Ovary (tissue), 9 donors: Measurements from ENCODE around the gene JARID2. TPM values are rescaled to one million over a fixed set of nuclear protein-coding genes. Genes with fewer than 3 reads are reported as not detected.

Source experiments
- DNase-seq, 5 donors: peaks; one replicate each; pipeline ENCODE4 v3.0.0-alpha.2; 2019 to 2020
- H3K27ac ChIP-seq, 2 donors: fragments of 200-600 bp; one replicate each; pipeline versions ENCODE4 v1.5.1 to v1.8.0; 2019 to 2022
- H3K27me3 ChIP-seq: fragments of 200-600 bp; one replicate; pipeline ENCODE4 v1.8.0; 2022
- H3K36me3 ChIP-seq: fragments of 200-600 bp; sonication (generic); one replicate; pipeline ENCODE4 v1.5.1; 2019
- H3K4me1 ChIP-seq: one replicate; pipeline ENCODE4 v1.8.1; 2013; ENCODE audit warnings: mild to moderate bottlenecking, moderate library complexity; ENCODE audit not compliant: insufficient read depth
- H3K4me3 ChIP-seq: fragments of 200-600 bp; sonication (generic); one replicate; pipeline ENCODE4 v1.5.1; 2017
- H3K9me3 ChIP-seq, 2 donors: fragments of 200-600 bp in 1 of 2; sonication (generic) in 1 of 2; one replicate each; pipeline versions ENCODE4 v1.5.1 to v1.8.1; 2013 to 2019; ENCODE audit warnings: mild to moderate bottlenecking in 1 of 2, moderate library complexity in 1 of 2
- CTCF ChIP-seq, 3 donors: fragments of 450-650 bp in 2 of 3; fragments of 200-600 bp in 1 of 3; IDR thresholded peaks; one replicate each; pipeline versions ENCODE4 v1.5.1 to v1.8.0; 2016 to 2022; ENCODE audit warnings: antibody characterized with exemption in 3 of 3, mild to moderate bottlenecking in 1 of 3
- EP300 ChIP-seq: sonication (generic); formaldehyde crosslinking; IDR thresholded peaks from one replicate; pipeline ENCODE4 v1.6.1; 2017; ENCODE audit warnings: antibody characterized with exemption
- POLR2A ChIP-seq: fragments of 450-650 bp; IDR thresholded peaks from one replicate; pipeline ENCODE4 v1.6.1; 2017; ENCODE audit warnings: antibody characterized with exemption, mild to moderate bottlenecking, moderate library complexity
- WGBS, 3 donors: extraction: QIAGEN DNeasy Blood & Tissue Kit in 1 of 3; methylation state at CpG; one replicate each; pipeline versions ENCODE4 v1.1.5 to v1.1.7; 2013 to 2017; 5-methylcytosine and 5-hydroxymethylcytosine counted together
- intact Hi-C, 4 donors: fragments of 100-400 bp; cut with DNase I; formaldehyde crosslinking; loops; one replicate each; pipeline versions ENCODE4 v1.11.0 to v1.15.1; 2022 to 2023
- polyA plus RNA-seq, 2 donors: library from polyadenylated mRNA; stranded (reverse); fragments of 200-250 nt in 1 of 2; fragments of 350-450 nt in 1 of 2; fragmentation: Illumina TruSeq in 1 of 2; extraction: RNeasy Lipid Tissue Mini Kit (QIAGEN cat#74804) in 1 of 2; gene quantifications; one replicate each; pipeline ENCODE4 v1.2.3, GENCODE V29; 2013 to 2014
- total RNA-seq, 7 donors: library from RNA; depleted of rRNA in 2 of 7; stranded (reverse); fragments of >200 nt in 2 of 7; fragmentation: NEBNext Ultra II Directional in 3 of 7; extraction: Animal tissue kit (Norgen Biotek cat#: 25700) in 3 of 7; gene quantifications; one replicate each; pipeline versions ENCODE4 v1.1.0 to v1.2.4, GENCODE V29; 2016 to 2023
- donor health status: DM: no; HTN: no; CAD: no; lungs with moderate emphysema.
- donor health status: DM: no; HTN: no; CAD: no.
- donor health status: Bipolar disorder and iron deficiency.
- donor health status: DM: yes; HTN: yes; CAD: no.
- donor health status: DM: no; HTN: no; CAD: no.
- donor health status: DM: yes; HTN: yes; CAD: no.

Gene JARID2
- total and polyA plus RNA-seq, 9 donors: 4.5 to 17.4 (median 8.7) TPM

DNA sequence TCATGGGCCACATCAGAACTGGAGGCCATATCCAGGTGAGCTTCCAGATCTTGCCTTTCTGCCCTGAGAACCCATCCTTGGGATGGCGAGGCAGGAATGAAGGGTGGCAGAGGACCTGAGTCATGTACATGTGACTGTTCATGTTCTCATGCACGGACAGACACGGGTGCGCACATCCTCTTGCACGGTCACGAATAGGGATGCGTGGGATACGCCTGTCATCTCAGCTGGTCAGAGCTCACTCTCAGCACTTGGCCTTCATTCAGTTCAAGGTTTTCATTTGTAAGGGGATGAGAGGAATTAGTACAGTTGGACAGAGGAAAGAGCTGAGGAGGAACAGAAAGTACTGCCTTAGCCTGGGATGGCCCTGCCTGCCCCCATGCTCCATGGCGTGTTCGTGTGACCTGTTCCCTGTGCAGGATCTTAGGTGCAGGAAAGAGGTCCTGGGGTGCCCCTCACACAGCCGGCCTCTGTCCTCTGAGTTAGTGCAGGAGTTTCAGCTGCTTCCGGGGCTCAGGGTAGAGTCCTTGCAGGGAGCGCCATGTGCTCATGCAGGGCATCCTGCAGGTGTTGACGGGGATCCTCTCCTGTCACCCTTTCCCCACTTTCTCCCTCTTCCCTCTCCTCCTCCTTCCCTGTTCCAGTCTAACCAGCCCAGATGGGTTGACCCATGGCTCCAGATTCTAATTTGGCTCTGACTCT lies 243.5 kb downstream of the JARID2 start:
- no peaks in the 10 kb centered on the region for H3K36me3 ChIP-seq
- no peak overlapping the region for H3K4me3 ChIP-seq
- H3K4me1 ChIP-seq: peaks cover 10% of the 10 kb centered on the region
- intact Hi-C loops: loop anchor here in 1 of 4 donors (5.0 kb wide), 1 partner anchor 42 kb away; no protein-coding TSS in a partner anchor
- DNase-seq: no peak
- no peaks in the 10 kb centered on the region for H3K27me3 ChIP-seq
- no peaks in the 10 kb centered on the region for H3K9me3 ChIP-seq
- TF ChIP-seq EP300: no peak
- no peak for TF ChIP-seq POLR2A
- no peak for TF ChIP-seq CTCF (IDR thresholded peaks at IDR 0.05)
- 80 to 91% (median 84%) methylated on average over 14 of the region's 14 CpGs for WGBS, 3 donors
- H3K27ac ChIP-seq: no peak overlapping the region

DNA sequence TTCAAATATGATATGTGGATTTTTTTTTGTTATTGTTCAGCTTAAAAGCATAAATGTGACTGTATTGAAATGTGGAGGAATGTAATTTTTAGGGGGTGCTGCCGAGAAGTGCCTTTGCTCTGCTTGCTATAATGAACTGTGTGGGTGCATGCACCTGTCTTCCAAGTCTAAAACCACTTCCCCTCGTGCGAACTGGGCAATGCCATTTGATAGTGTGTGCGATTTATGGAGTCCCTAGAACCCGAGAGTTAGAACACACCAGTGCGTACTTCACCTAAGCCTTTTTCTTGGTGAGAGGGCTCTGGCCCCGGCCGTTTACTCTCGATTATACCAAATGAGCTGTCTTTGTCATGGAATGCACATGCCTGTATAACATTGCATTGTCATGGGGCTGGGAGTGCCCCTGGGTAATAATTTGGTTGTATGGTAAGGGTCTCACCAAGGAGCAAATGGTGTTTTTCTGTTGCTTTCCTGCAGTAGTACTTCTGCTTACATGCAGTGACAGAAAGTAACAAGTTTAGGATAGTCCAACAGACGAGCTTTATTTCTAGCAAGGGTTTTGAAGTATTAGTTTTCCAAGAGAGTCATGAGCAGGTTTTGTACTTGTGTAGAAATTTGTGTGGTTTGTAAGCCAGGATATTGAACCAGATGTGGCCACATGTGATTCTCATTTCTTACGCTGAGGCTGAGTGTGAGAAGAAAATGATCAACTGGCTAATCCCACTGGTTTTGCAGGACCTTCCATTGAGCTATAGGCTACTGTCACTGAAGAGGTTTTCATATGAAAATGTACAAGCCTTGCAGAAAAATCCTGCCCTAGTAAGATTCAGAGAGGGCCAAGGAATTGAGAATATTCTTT lies 244.6 kb downstream of the JARID2 start:
- H3K9me3 ChIP-seq: no peaks in the 10 kb centered on the region
- H3K4me1 ChIP-seq: peaks cover 13% of the 10 kb centered on the region
- intact Hi-C loops: loop anchor here in 1 of 4 donors (10.0 kb wide), 2 partner anchors 246 to 1366 kb away; partner anchors contain the start of gene JARID2
- H3K27ac ChIP-seq: peak overlapping the region in 1 of 2 donors; percentile 14
- 85 to 89% (median 89%) methylated on average over 11 of the region's 11 CpGs for WGBS, 3 donors
- no peak for DNase-seq
- H3K27me3 ChIP-seq: no peaks in the 10 kb centered on the region
- TF ChIP-seq EP300: no peak
- no peak for TF ChIP-seq CTCF (IDR thresholded peaks at IDR 0.05)
- H3K36me3 ChIP-seq: no peaks in the 10 kb centered on the region
- no peak overlapping the region for H3K4me3 ChIP-seq

- TF ChIP-seq CTCF (IDR thresholded peaks at IDR 0.05): peak; percentile 85 to 98 (median 87)
- TF ChIP-seq POLR2A: no peak
- Histone ChIP-seq H3K4me3 (no peak overlapping the region), H3K36me3 (no peaks in the 10 kb centered on the region), H3K4me1 (peaks cover 15% of the 10 kb centered on the region), H3K27me3 (no peaks in the 10 kb centered on the region), H3K9me3 (no peaks in the 10 kb centered on the region), H3K27ac (peak overlapping the region in 1 of 2 donors; percentile 14)
- peak; percentile 76 to 88 (median 83) for DNase-seq
- intact Hi-C loops: loop anchor here in 1 of 4 donors (10.0 kb wide), 2 partner anchors 247 to 1367 kb away; partner anchors contain the start of gene JARID2
- WGBS, 3 donors: 3 to 9% (median 4%) methylated on average over 9 of the region's 9 CpGs
These were observed 245.6 kb downstream of the JARID2 start for GRCh38 chr6:15491255-15491985.

DNA sequence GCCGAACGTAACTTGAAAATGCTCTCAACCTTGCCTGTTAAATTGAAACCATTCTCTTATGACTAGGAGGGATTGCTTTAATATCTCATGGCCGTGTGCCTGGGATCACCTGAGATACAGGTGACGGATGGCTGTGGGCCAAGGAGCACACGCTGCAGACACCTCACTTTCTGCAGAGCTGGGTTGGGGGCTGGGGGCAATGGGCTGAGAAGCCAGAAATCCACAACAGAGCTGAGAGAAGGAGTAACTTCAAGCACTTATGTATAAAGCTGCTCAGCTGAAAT lies 246.1 kb downstream of the JARID2 start:
- H3K27me3 ChIP-seq: no peaks in the 10 kb centered on the region
- peaks cover 15% of the 10 kb centered on the region for H3K4me1 ChIP-seq
- peak overlapping the region in 1 of 2 donors; percentile 3 for H3K27ac ChIP-seq
- H3K36me3 ChIP-seq: no peaks in the 10 kb centered on the region
- intact Hi-C loops: loop anchor here in 1 of 4 donors (10.0 kb wide), 2 partner anchors 247 to 1367 kb away; partner anchors contain the start of gene JARID2
- DNase-seq: peak in 1 of 5 donors; percentile 36
- TF ChIP-seq EP300: no peak
- TF ChIP-seq CTCF (IDR thresholded peaks at IDR 0.05): no peak
- no peak for TF ChIP-seq POLR2A
- no peaks in the 10 kb centered on the region for H3K9me3 ChIP-seq
- H3K4me3 ChIP-seq: no peak overlapping the region
- WGBS, 3 donors: 40 to 63% (median 46%) methylated on average over 5 of the region's 5 CpGs
